C4-2B (cell line): ENCODE data around the gene POU2AF2.

Source experiments
- CTCF ChIP-seq: fragments of 450-650 bp; conservative IDR thresholded peaks from 2 replicates; pipeline ENCODE4 v1.5.1; 2017; ENCODE audit warnings: mild to moderate bottlenecking
- ZFX ChIP-seq: fragments of 450-650 bp; IDR thresholded peaks from 2 replicates; pipeline ENCODE4 v1.6.1; 2017

- TF ChIP-seq CTCF (no peak), ZFX (no peak)
Measured at GRCh38 chr11:111329306-111330204, 84.0 kb downstream of the POU2AF2 start.
